ENCODE data around the gene KIF5A. TPM values are rescaled to one million over a fixed set of nuclear protein-coding genes. Genes with fewer than 3 reads are reported as not detected.

KIF5A gene
- polyA plus RNA-seq, 1 of the 3 experiments (the other 2 are of a cell fraction) = 6.2 TPM

DNA sequence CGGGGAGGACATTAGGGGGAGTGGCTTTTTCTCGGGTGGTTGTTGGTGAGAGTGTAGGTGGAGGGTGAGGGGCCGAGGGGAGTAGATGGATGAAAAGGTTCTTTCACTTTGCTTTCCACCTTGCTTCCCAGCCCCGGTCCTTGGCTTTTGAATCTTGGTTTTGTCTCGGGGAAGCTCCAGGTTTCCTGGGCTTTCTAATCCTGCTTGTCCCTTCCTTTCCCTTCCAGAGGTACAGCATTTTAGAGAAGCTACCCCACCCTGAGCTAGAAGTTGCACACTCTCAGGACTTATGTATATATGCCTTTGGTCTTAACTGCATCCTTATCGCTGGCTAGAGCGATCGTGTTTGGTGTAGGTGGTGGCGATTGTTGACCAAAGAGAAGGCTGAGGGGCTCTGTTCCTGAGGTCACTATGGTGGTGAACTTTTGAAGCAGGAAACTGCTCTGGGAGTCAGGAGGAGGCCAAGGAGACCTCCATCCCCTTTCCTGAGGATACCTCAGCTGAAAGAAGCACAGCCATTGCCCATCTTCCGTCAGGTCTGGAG lies 42.0 kb downstream of the KIF5A start:
- H3K9me3 ChIP-seq = no peaks in the 10 kb centered on the region
- peak overlapping the region; percentile 67 for H3K9ac ChIP-seq
- peak overlapping the region; percentile 92 for H3K4me2 ChIP-seq
- POLR2A ChIA-PET = interaction anchor here (1.1 to 2.7 kb wide), 6 partner anchors 8 to 153 kb away, joined by 3 to 21 read pairs (median 6); partner anchors contain the start of genes ARHGEF25 and TSPAN31
- no peak for DNase-seq
- no peak overlapping the region for H3K27ac ChIP-seq (ENCODE audit: low read depth in 2 of 2, low read length in 1 of 2)
- no peaks in the 10 kb centered on the region for H3K9me2 ChIP-seq
- no peaks in the 10 kb centered on the region for H3K27me3 ChIP-seq (ENCODE audit: insufficient read depth)
- H3F3A ChIP-seq (replicated peaks; ENCODE audit: insufficient read depth) = peaks cover 3% of the 10 kb centered on the region
- WGBS (ENCODE audit: low lambda C conversion rate) = 56% methylated on average over 10 of the region's 10 CpGs
- CTCF ChIA-PET = interaction anchor here (0.7 to 7.0 kb wide), 11 partner anchors 10 to 144 kb away, joined by 3 to 85 read pairs (median 6); partner anchors contain the start of genes B4GALNT1 and OS9
- TF ChIP-seq ELF1 (IDR thresholded peaks at IDR 0.05) (no peak), TEAD4 (IDR thresholded peaks at IDR 0.05; ENCODE audit: borderline replicate concordance, insufficient read depth) (no peak), JUND (IDR thresholded peaks at IDR 0.05) (no peak), FOXM1 (IDR thresholded peaks at IDR 0.05; ENCODE audit: low read depth) (no peak), RFX5 (IDR thresholded peaks at IDR 0.05; ENCODE audit: low read length) (no peak), RCOR1 (IDR thresholded peaks at IDR 0.05; ENCODE audit: low read length) (no peak), RXRA (IDR thresholded peaks at IDR 0.05; ENCODE audit: borderline replicate concordance, low read depth) (no peak)
- TF ChIP-seq, protein P1, sequence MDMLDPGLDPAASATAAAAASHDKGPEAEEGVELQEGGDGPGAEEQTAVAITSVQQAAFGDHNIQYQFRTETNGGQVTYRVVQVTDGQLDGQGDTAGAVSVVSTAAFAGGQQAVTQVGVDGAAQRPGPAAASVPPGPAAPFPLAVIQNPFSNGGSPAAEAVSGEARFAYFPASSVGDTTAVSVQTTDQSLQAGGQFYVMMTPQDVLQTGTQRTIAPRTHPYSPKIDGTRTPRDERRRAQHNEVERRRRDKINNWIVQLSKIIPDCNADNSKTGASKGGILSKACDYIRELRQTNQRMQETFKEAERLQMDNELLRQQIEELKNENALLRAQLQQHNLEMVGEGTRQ (IDR thresholded peaks at IDR 0.05; ENCODE audit: borderline replicate concordance, low read depth, low read length) = no peak
- TF ChIP-seq, protein P2, sequence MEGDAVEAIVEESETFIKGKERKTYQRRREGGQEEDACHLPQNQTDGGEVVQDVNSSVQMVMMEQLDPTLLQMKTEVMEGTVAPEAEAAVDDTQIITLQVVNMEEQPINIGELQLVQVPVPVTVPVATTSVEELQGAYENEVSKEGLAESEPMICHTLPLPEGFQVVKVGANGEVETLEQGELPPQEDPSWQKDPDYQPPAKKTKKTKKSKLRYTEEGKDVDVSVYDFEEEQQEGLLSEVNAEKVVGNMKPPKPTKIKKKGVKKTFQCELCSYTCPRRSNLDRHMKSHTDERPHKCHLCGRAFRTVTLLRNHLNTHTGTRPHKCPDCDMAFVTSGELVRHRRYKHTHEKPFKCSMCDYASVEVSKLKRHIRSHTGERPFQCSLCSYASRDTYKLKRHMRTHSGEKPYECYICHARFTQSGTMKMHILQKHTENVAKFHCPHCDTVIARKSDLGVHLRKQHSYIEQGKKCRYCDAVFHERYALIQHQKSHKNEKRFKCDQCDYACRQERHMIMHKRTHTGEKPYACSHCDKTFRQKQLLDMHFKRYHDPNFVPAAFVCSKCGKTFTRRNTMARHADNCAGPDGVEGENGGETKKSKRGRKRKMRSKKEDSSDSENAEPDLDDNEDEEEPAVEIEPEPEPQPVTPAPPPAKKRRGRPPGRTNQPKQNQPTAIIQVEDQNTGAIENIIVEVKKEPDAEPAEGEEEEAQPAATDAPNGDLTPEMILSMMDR (IDR thresholded peaks at IDR 0.05) = no peak
- peak overlapping the region; percentile 89 to 92 for H3K4me3 ChIP-seq (ENCODE audit: low read depth in 2 of 2, low read length in 1 of 2)
- H4K20me1 ChIP-seq (ENCODE audit: insufficient read depth) = no peaks in the 10 kb centered on the region
- H3K79me2 ChIP-seq (ENCODE audit: insufficient read depth) = peaks cover 8% of the 10 kb centered on the region; the same call in 1 of the 2 replicates
- peaks cover 7 to 13% of the 10 kb centered on the region in 2 experiments for H3K36me3 ChIP-seq (replicated peaks in 1 of 2; ENCODE audit: control insufficient read depth in 1 of 2, insufficient read depth in 2 of 2, low read length in 1 of 2)
- peak overlapping the region; percentile 82 for H2AFZ ChIP-seq (ENCODE audit: low read depth)
- H3K4me1 ChIP-seq (ENCODE audit: control insufficient read depth in 1 of 2, insufficient read depth in 2 of 2, low read depth in 1 of 2, low read length in 1 of 2) = peaks cover 8 to 14% of the 10 kb centered on the region in 2 experiments; a peak in 2 of 4 replicates

DNA sequence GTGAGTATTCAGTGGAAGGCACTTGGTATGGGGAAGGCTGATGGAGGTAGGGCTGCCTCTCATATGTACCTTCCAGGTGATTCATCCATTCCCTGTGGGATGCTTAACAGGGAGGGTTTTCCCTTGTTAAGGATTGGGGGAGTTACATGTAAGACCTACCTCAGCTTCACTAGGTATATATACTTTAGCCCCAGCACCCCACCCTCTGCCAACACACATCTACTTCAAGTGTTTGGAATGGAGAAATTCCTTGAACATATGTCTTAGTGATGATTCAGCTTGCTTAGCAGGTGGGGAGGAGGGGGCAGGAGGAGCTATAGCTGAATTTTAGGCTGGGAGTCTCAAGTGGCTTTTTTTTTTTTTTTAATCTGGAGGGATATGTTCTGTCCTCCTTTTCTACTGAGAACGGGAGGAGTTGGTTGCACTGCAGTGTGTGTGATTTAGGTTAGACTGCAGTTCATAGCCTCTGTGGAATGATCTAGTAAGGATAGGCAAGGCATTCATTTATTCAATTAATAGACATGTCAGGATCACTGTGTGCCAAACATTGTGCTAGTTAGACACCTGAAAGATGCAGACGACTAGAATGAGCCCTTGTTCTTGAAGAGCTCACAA lies 42.8 kb downstream of the KIF5A start:
- no peak overlapping the region for H3K9ac ChIP-seq

More for the DNA sequence above, 42.8 kb downstream of the KIF5A start:
- CTCF ChIA-PET = interaction anchor here (0.6 to 7.0 kb wide), 11 partner anchors 11 to 143 kb away, joined by 3 to 85 read pairs (median 4); partner anchors contain the start of genes B4GALNT1, DTX3 and OS9
- Histone ChIP-seq H3K27ac (ENCODE audit: low read depth in 2 of 2, low read length in 1 of 2) (no peak overlapping the region), H3K36me3 (replicated peaks in 1 of 2; ENCODE audit: control insufficient read depth in 1 of 2, insufficient read depth in 2 of 2, low read length in 1 of 2) (peaks cover 7 to 20% of the 10 kb centered on the region in 2 experiments), H4K20me1 (ENCODE audit: insufficient read depth) (no peaks in the 10 kb centered on the region), H3K4me3 (ENCODE audit: low read depth in 2 of 2, low read length in 1 of 2) (peak overlapping the region in 1 of 2 experiments; percentile 92; a peak in 1 of 4 replicates), H3K27me3 (ENCODE audit: insufficient read depth) (no peaks in the 10 kb centered on the region), H3K9me2 (no peaks in the 10 kb centered on the region), H3K79me2 (ENCODE audit: insufficient read depth) (peaks cover 8% of the 10 kb centered on the region; the same call in 1 of the 2 replicates), H3K4me2 (peak overlapping the region; percentile 92), H3K9me3 (no peaks in the 10 kb centered on the region), H2AFZ (ENCODE audit: low read depth) (no peak overlapping the region), H3F3A (replicated peaks; ENCODE audit: insufficient read depth) (peaks cover 3% of the 10 kb centered on the region), H3K4me1 (ENCODE audit: control insufficient read depth in 1 of 2, insufficient read depth in 2 of 2, low read depth in 1 of 2, low read length in 1 of 2) (peaks cover 8 to 14% of the 10 kb centered on the region in 2 experiments; a peak in 2 of 4 replicates)
- no peak for DNase-seq
- TF ChIP-seq, protein P3, sequence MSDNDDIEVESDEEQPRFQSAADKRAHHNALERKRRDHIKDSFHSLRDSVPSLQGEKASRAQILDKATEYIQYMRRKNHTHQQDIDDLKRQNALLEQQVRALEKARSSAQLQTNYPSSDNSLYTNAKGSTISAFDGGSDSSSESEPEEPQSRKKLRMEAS (IDR thresholded peaks at IDR 0.05; ENCODE audit: low read depth) = no peak
- TF ChIP-seq JUND (IDR thresholded peaks at IDR 0.05) = 0 out of 2 replicates have a peak, but pooled peaks have one; percentile 9
- no peak for TF ChIP-seq RCOR1 (IDR thresholded peaks at IDR 0.05; ENCODE audit: low read length)
- peak; percentile 27; the same call in 1 of the 2 replicates for TF ChIP-seq FOSL2 (IDR thresholded peaks at IDR 0.05; ENCODE audit: borderline replicate concordance, low read depth)
- POLR2A ChIA-PET = no interaction called here
- WGBS (ENCODE audit: low lambda C conversion rate) = 87% methylated on average over 2 of the region's 2 CpGs
